ENCODE results near the gene CALML6. TPM values are rescaled to one million over a fixed set of nuclear protein-coding genes. Genes with fewer than 3 reads are reported as not detected.
A peak's percentile ranks its signal among the peaks of the same experiment; 100 is the strongest.

The CALML6 gene
- total and polyA plus RNA-seq, 2 experiments from 2014 or later: 0.87 TPM; not detected in 1

GRCh38 chr1:1958071-1958541 is 43.0 kb downstream of the CALML6 start:
- DNase-seq (ENCODE audit: low spot score) (no peak), ATAC-seq (no peak)
- Mint-ChIP-seq H3K4me1 (peaks cover 22% of the 10 kb centered on the region), H3K4me3 (no peak overlapping the region), H3K36me3 (ENCODE audit: low read depth) (peaks cover 2% of the 10 kb centered on the region; the same call in 2 of the 3 replicates), H3K27ac (no peak overlapping the region), H3K27me3 (ENCODE audit: insufficient read depth, low read depth, poor library complexity) (peaks cover 14% of the 10 kb centered on the region), H3K9me3 (peaks cover 3% of the 10 kb centered on the region; the same call in 2 of the 3 replicates)
- no peak for TF ChIP-seq CREB1 (CRISPR knock-in tag; IDR thresholded peaks at IDR 0.05; ENCODE audit: low read depth)
- no peak for TF ChIP-seq REST (IDR thresholded peaks at IDR 0.05; ENCODE audit: unreplicated experiment)
- peaks cover 5% of the 10 kb centered on the region; the same call in 1 of the 2 replicates for H3K4me1 ChIP-seq (ENCODE audit: insufficient read depth)
- peaks cover 10% of the 10 kb centered on the region for H3F3A ChIP-seq (replicated peaks; ENCODE audit: low read depth)
- H3K9me2 ChIP-seq (ENCODE audit: insufficient read depth): no peaks in the 10 kb centered on the region
- no peaks in the 10 kb centered on the region for H4K20me1 ChIP-seq (replicated peaks; ENCODE audit: insufficient read depth)
- H3K27me3 ChIP-seq (ENCODE audit: insufficient read depth): no peaks in the 10 kb centered on the region
- no peak overlapping the region for H3K27ac ChIP-seq (ENCODE audit: low read depth)
- no peak overlapping the region for H3K4me3 ChIP-seq
- H3K79me2 ChIP-seq (replicated peaks; ENCODE audit: insufficient read depth): no peaks in the 10 kb centered on the region
- no peak overlapping the region for H3K4me2 ChIP-seq
- no peaks in the 10 kb centered on the region for H3K36me3 ChIP-seq (ENCODE audit: insufficient read depth)
- 0 out of 2 replicates have a peak overlapping the region, but pooled peaks have one; percentile 28 for H2AFZ ChIP-seq

GRCh38 chr1:1959459-1959839 is 44.4 kb downstream of the CALML6 start:
- Mint-ChIP-seq H3K27ac (no peak overlapping the region; the same call in 1 of the 2 replicates), H3K9me3 (peaks cover 3% of the 10 kb centered on the region; the same call in 2 of the 3 replicates), H3K27me3 (ENCODE audit: insufficient read depth, low read depth, poor library complexity) (peaks cover 14% of the 10 kb centered on the region), H3K36me3 (ENCODE audit: low read depth) (peaks cover 2% of the 10 kb centered on the region; the same call in 2 of the 3 replicates), H3K4me3 (peak overlapping the region; percentile 48; the same call in 2 of the 3 replicates), H3K4me1 (peaks cover 22% of the 10 kb centered on the region)
- no peaks in the 10 kb centered on the region for H3K9me2 ChIP-seq (ENCODE audit: insufficient read depth)
- H3K36me3 ChIP-seq (ENCODE audit: insufficient read depth): no peaks in the 10 kb centered on the region
- ATAC-seq (no peak), DNase-seq (ENCODE audit: low spot score) (no peak)
- H3K4me2 ChIP-seq: peak overlapping the region; percentile 68
- H3K4me3 ChIP-seq: peak overlapping the region; percentile 44; the same call in 1 of the 2 replicates
- peaks cover 5% of the 10 kb centered on the region; the same call in 1 of the 2 replicates for H3K4me1 ChIP-seq (ENCODE audit: insufficient read depth)
- H3F3A ChIP-seq (replicated peaks; ENCODE audit: low read depth): peaks cover 10% of the 10 kb centered on the region
- H3K79me2 ChIP-seq (replicated peaks; ENCODE audit: insufficient read depth): no peaks in the 10 kb centered on the region
- H3K27me3 ChIP-seq (ENCODE audit: insufficient read depth): no peaks in the 10 kb centered on the region
- no peaks in the 10 kb centered on the region for H4K20me1 ChIP-seq (replicated peaks; ENCODE audit: insufficient read depth)
- peak overlapping the region; percentile 96 for H2AFZ ChIP-seq
- no peak overlapping the region for H3K27ac ChIP-seq (ENCODE audit: low read depth)
- no peak for TF ChIP-seq ZNF462 (CRISPR knock-in tag; IDR thresholded peaks at IDR 0.05)
- no peak for TF ChIP-seq CREB1 (CRISPR knock-in tag; IDR thresholded peaks at IDR 0.05; ENCODE audit: low read depth)
- TF ChIP-seq POLR2AphosphoS5 (IDR thresholded peaks at IDR 0.05; ENCODE audit: low read depth): no peak
- no peak for TF ChIP-seq JUNB (IDR thresholded peaks at IDR 0.05; ENCODE audit: unreplicated experiment)
- TF ChIP-seq NANOG (IDR thresholded peaks at IDR 0.05; ENCODE audit: borderline replicate concordance): no peak
- TF ChIP-seq ETS1 (IDR thresholded peaks at IDR 0.05): no peak

All from GM23338 (cell line).